Middle frontal gyrus (tissue), 1 donor: ENCODE results near the gene ZNF214.

Experiments
- DNase-seq: peaks from one replicate; pipeline ENCODE4 v3.0.0-alpha.2; 2015; ENCODE audit warnings: low spot score; ENCODE audit errors: extremely low spot score

Gene ZNF214

GRCh38 chr11:7020183-7020917, at the start of gene ZNF214, which contains the start of gene NLRP14:
ZNF214 (minus strand) TSS chr11:7020346; CDS start chr11:7002835, 17,511 bp downstream.
NLRP14 (plus strand) TSS chr11:7020479; CDS start chr11:7038587, 18,108 bp downstream.
- peak; percentile 80 for DNase-seq

GRCh38 chr11:7062534-7062933, 42.4 kb upstream of the ZNF214 start:
- DNase-seq, result no peak

- no peak for DNase-seq
These were observed 40.7 kb upstream of the ZNF214 start for GRCh38 chr11:7060868-7061267.

GRCh38 chr11:7057641-7058040, 37.5 kb upstream of the ZNF214 start:
- DNase-seq, result no peak

GRCh38 chr11:7056828-7057513, 36.8 kb upstream of the ZNF214 start:
- no peak for DNase-seq

GRCh38 chr11:7050191-7050590, 30.0 kb upstream of the ZNF214 start:
- no peak for DNase-seq

- DNase-seq, result no peak
These were observed 26.5 kb upstream of the ZNF214 start for GRCh38 chr11:7046474-7047175.

GRCh38 chr11:7034019-7034418, 13.9 kb upstream of the ZNF214 start:
- DNase-seq, result no peak

GRCh38 chr11:7032692-7033091, 12.5 kb upstream of the ZNF214 start:
- no peak for DNase-seq

GRCh38 chr11:7031471-7031871, 11.3 kb upstream of the ZNF214 start:
- DNase-seq, result no peak

GRCh38 chr11:7030836-7031235, 10.7 kb upstream of the ZNF214 start:
- DNase-seq, result no peak

GRCh38 chr11:7028141-7028540, 8.0 kb upstream of the ZNF214 start:
- no peak for DNase-seq

GRCh38 chr11:7021318-7021717, 1.2 kb upstream of the ZNF214 start:
- no peak for DNase-seq

- no peak for DNase-seq
These were observed 505 bp downstream of the ZNF214 start for GRCh38 chr11:7019500-7020182.

GRCh38 chr11:7016011-7016410, 4.1 kb downstream of the ZNF214 start:
- no peak for DNase-seq

- no peak for DNase-seq
These were observed 6.0 kb downstream of the ZNF214 start for GRCh38 chr11:7014118-7014517.

GRCh38 chr11:7004482-7004881, 15.7 kb downstream of the ZNF214 start:
- DNase-seq, result no peak

- no peak for DNase-seq
These were observed 24.4 kb downstream of the ZNF214 start for GRCh38 chr11:6995703-6996102.

GRCh38 chr11:6992457-6993417, 27.4 kb downstream of the ZNF214 start:
- no peak for DNase-seq

GRCh38 chr11:6992026-6992425, 28.1 kb downstream of the ZNF214 start:
- DNase-seq, result no peak
